Astrocyte (in vitro differentiated cells and primary cell): ENCODE results near the gene ACP6. TPM values are rescaled to one million over a fixed set of nuclear protein-coding genes. Genes with fewer than 3 reads are reported as not detected.

Experiments used
- DNase-seq: peaks from one replicate; pipeline ENCODE4 v3.0.0-alpha.2; 2010; ENCODE audit warnings: low read depth
- FAIRE-seq: peaks from 2 replicates; lab custom pipeline; 2011; peaks lifted over from hg19 to GRCh38; lab: Jason Lieb, UNC
- H2AFZ ChIP-seq: 2 replicates; pipeline ENCODE4 v1.6.0; 2012; ENCODE audit warnings: low read depth, low read length, inconsistent platforms
- H3K27ac ChIP-seq: 2 replicates; pipeline ENCODE4 v1.5.1; 2011; ENCODE audit warnings: low read depth, low read length, inconsistent platforms
- H3K27me3 ChIP-seq: 2 replicates; pipeline ENCODE4 v1.6.0; 2011; ENCODE audit warnings: low read length, inconsistent platforms; ENCODE audit not compliant: insufficient read depth
- H3K36me3 ChIP-seq: 2 replicates; pipeline ENCODE4 v1.5.1; 2011; ENCODE audit warnings: low read length, inconsistent platforms; ENCODE audit not compliant: insufficient read depth
- H3K4me1 ChIP-seq: 2 replicates; pipeline ENCODE4 v1.5.1; 2011; ENCODE audit warnings: low read length, inconsistent platforms; ENCODE audit not compliant: insufficient read depth
- H3K4me2 ChIP-seq: 2 replicates; pipeline ENCODE4 v1.6.0; 2012; ENCODE audit warnings: low read length, inconsistent platforms
- H3K4me3 ChIP-seq: 2 replicates; pipeline ENCODE4 v1.5.1; 2011; ENCODE audit warnings: low read depth, mild to moderate bottlenecking, low read length, inconsistent platforms; ENCODE audit not compliant: insufficient read depth
- H3K79me2 ChIP-seq: 2 replicates; pipeline ENCODE4 v1.6.0; 2012; ENCODE audit warnings: mild to moderate bottlenecking, low read length, inconsistent platforms; ENCODE audit not compliant: insufficient read depth
- H3K9ac ChIP-seq: 2 replicates; pipeline ENCODE4 v1.6.0; 2012; ENCODE audit warnings: mild to moderate bottlenecking, low read length, inconsistent platforms
- H3K9me3 ChIP-seq: 2 replicates; pipeline ENCODE4 v1.5.1; 2012; ENCODE audit warnings: low read depth, mild to moderate bottlenecking, low read length, inconsistent platforms; ENCODE audit not compliant: insufficient read depth
- H4K20me1 ChIP-seq: 2 replicates; pipeline ENCODE4 v1.6.0; 2012; ENCODE audit warnings: low read length, inconsistent platforms; ENCODE audit not compliant: insufficient read depth
- H3K27ac Mint-ChIP-seq: one replicate; pipeline ENCODE4 v1.8.0; 2021; ENCODE audit warnings: mild to moderate bottlenecking, mixed read lengths; ENCODE audit not compliant: unreplicated experiment
- H3K27me3 Mint-ChIP-seq: one replicate; pipeline ENCODE4 v1.8.0; 2021; ENCODE audit warnings: low read depth, mixed read lengths; ENCODE audit not compliant: unreplicated experiment
- H3K36me3 Mint-ChIP-seq: one replicate; pipeline ENCODE4 v1.8.0; 2021; ENCODE audit warnings: low read depth, mixed read lengths; ENCODE audit not compliant: unreplicated experiment
- H3K4me1 Mint-ChIP-seq: one replicate; pipeline ENCODE4 v1.8.0; 2021; ENCODE audit warnings: low read depth, mixed read lengths; ENCODE audit not compliant: unreplicated experiment
- H3K4me3 Mint-ChIP-seq: one replicate; pipeline ENCODE4 v1.8.0; 2021; ENCODE audit warnings: mild to moderate bottlenecking, moderate library complexity, mixed read lengths; ENCODE audit not compliant: unreplicated experiment
- H3K9me3 Mint-ChIP-seq: one replicate; pipeline ENCODE4 v1.8.0; 2021; ENCODE audit warnings: mild to moderate bottlenecking, mixed read lengths; ENCODE audit not compliant: unreplicated experiment
- CTCF ChIP-seq: IDR thresholded peaks from 2 replicates; pipeline ENCODE4 v1.5.1; 2011; ENCODE audit warnings: low read depth, mild to moderate bottlenecking, inconsistent platforms, low read length, moderate library complexity; ENCODE audit not compliant: insufficient read depth
- EZH2 ChIP-seq: IDR thresholded peaks from 2 replicates; pipeline ENCODE4 v1.6.1; 2012; ENCODE audit warnings: mild to moderate bottlenecking, low read length, inconsistent platforms; ENCODE audit not compliant: insufficient read depth
- total RNA-seq: library from RNA; stranded (reverse); gene quantifications from 2 replicates; pipeline ENCODE4 v1.2.1, GENCODE V29; 2021

Gene ACP6
- total RNA-seq, 1 donor from 2014 or later, result 17.5 TPM

- Histone ChIP-seq H3K79me2 (peaks cover 12% of the 10 kb centered on the region), H3K27me3 (no peaks in the 10 kb centered on the region), H3K4me1 (peaks cover 7% of the 10 kb centered on the region), H3K9me3 (no peaks in the 10 kb centered on the region), H3K27ac (peak overlapping the region; percentile 10), H3K9ac (peak overlapping the region; percentile 76), H3K4me3 (peak overlapping the region; percentile 73), H3K36me3 (no peaks in the 10 kb centered on the region), H2AFZ (peak overlapping the region; percentile 98), H3K4me2 (peak overlapping the region; percentile 95), H4K20me1 (no peaks in the 10 kb centered on the region)
- DNase-seq (peak; percentile 36), FAIRE-seq (no peak)
- H3K27ac Mint-ChIP-seq, result peak overlapping the region; percentile 79
- H3K27me3 Mint-ChIP-seq, result no peaks in the 10 kb centered on the region
- no peaks in the 10 kb centered on the region for H3K9me3 Mint-ChIP-seq
- TF ChIP-seq CTCF, result no peak
- no peak for TF ChIP-seq EZH2
- peaks cover 11% of the 10 kb centered on the region for H3K4me1 Mint-ChIP-seq
- peak overlapping the region; percentile 91 for H3K4me3 Mint-ChIP-seq
- H3K36me3 Mint-ChIP-seq, result no peaks in the 10 kb centered on the region
These were observed 630 bp downstream of the ACP6 start for GRCh38 chr1:147669469-147670318.

- Histone ChIP-seq H3K27ac (no peak overlapping the region), H3K4me2 (no peak overlapping the region), H3K4me1 (peaks cover 11% of the 10 kb centered on the region), H3K9me3 (no peaks in the 10 kb centered on the region), H3K36me3 (no peaks in the 10 kb centered on the region), H3K79me2 (peaks cover 12% of the 10 kb centered on the region), H2AFZ (no peak overlapping the region), H4K20me1 (no peaks in the 10 kb centered on the region), H3K9ac (no peak overlapping the region), H3K27me3 (no peaks in the 10 kb centered on the region), H3K4me3 (no peak overlapping the region)
- TF ChIP-seq EZH2, result no peak
- TF ChIP-seq CTCF, result peak; percentile 21
- FAIRE-seq, result no peak
- Mint-ChIP-seq H3K36me3 (peaks cover 4% of the 10 kb centered on the region), H3K4me1 (peaks cover 9% of the 10 kb centered on the region), H3K27me3 (no peaks in the 10 kb centered on the region), H3K4me3 (no peak overlapping the region), H3K9me3 (no peaks in the 10 kb centered on the region), H3K27ac (no peak overlapping the region)
- DNase-seq, result no peak
These were observed 4.8 kb downstream of the ACP6 start for GRCh38 chr1:147665521-147665920.

GRCh38 chr1:147664206-147664605 lies 6.1 kb downstream of the ACP6 start:
- no peak overlapping the region for H2AFZ ChIP-seq
- H3K9ac ChIP-seq, result no peak overlapping the region
- H3K4me1 ChIP-seq, result peaks cover 7% of the 10 kb centered on the region
- H3K36me3 ChIP-seq, result no peaks in the 10 kb centered on the region
- no peaks in the 10 kb centered on the region for H3K27me3 ChIP-seq
- H3K9me3 ChIP-seq, result no peaks in the 10 kb centered on the region
- peak; percentile 56 for DNase-seq
- Mint-ChIP-seq H3K4me1 (peaks cover 8% of the 10 kb centered on the region), H3K27ac (no peak overlapping the region), H3K27me3 (no peaks in the 10 kb centered on the region), H3K9me3 (peaks cover 2% of the 10 kb centered on the region), H3K4me3 (no peak overlapping the region), H3K36me3 (peaks cover 4% of the 10 kb centered on the region)
- H3K4me3 ChIP-seq, result no peak overlapping the region
- peaks cover 12% of the 10 kb centered on the region for H3K79me2 ChIP-seq
- H4K20me1 ChIP-seq, result no peaks in the 10 kb centered on the region
- no peak overlapping the region for H3K27ac ChIP-seq
- no peak for TF ChIP-seq CTCF
- H3K4me2 ChIP-seq, result peak overlapping the region; percentile 13
- FAIRE-seq, result no peak
